Neural progenitor cell (in vitro differentiated cells): ENCODE data around the gene IGSF21. TPM values are rescaled to one million over a fixed set of nuclear protein-coding genes. Genes with fewer than 3 reads are reported as not detected.
A peak's percentile ranks its signal among the peaks of the same experiment; 100 is the strongest.

ENCODE experiments used
- DNase-seq: peaks from one replicate; pipeline ENCODE4 v3.0.0-alpha.2; 2016; ENCODE audit warnings: low spot score
- H2AFZ ChIP-seq: fragments of 200-600 bp; sonication (generic); replicated peaks from 2 replicates; pipeline ENCODE4 v1.6.1; 2016; ENCODE audit warnings: antibody characterized with exemption
- H3F3A ChIP-seq: fragments of 200-600 bp; sonication (generic); 2 replicates; pipeline ENCODE4 v1.6.1; 2016; ENCODE audit warnings: antibody characterized with exemption, low read depth
- H3K27ac ChIP-seq: fragments of 200-600 bp; sonication (generic); 2 replicates; pipeline ENCODE4 v1.5.1; 2016; ENCODE audit warnings: mild to moderate bottlenecking
- H3K27me3 ChIP-seq: fragments of 200-600 bp; sonication (generic); 2 replicates; pipeline ENCODE4 v1.6.1; 2016; ENCODE audit warnings: mild to moderate bottlenecking, moderate library complexity
- H3K36me3 ChIP-seq: fragments of 200-600 bp; sonication (generic); 2 replicates; pipeline ENCODE4 v1.5.1; 2016
- H3K4me1 ChIP-seq: fragments of 200-600 bp; sonication (generic); 2 replicates; pipeline ENCODE4 v1.6.1; 2016; ENCODE audit warnings: mixed run types
- H3K4me2 ChIP-seq: fragments of 200-600 bp; sonication (generic); 2 replicates; pipeline ENCODE4 v1.6.1; 2016
- H3K4me3 ChIP-seq: fragments of 200-600 bp; sonication (generic); 2 replicates; pipeline ENCODE4 v1.5.1; 2016
- H3K79me2 ChIP-seq: fragments of 200-600 bp; sonication (generic); 2 replicates; pipeline ENCODE4 v1.6.1; 2016; ENCODE audit warnings: low read depth
- H3K9ac ChIP-seq: fragments of 200-600 bp; sonication (generic); 2 replicates; pipeline ENCODE4 v1.6.1; 2016
- H3K9me3 ChIP-seq: fragments of 200-600 bp; sonication (generic); 2 replicates; pipeline ENCODE4 v1.5.1; 2016; ENCODE audit warnings: low read depth
- H4K20me1 ChIP-seq: fragments of 200-600 bp; sonication (generic); 2 replicates; pipeline ENCODE4 v1.6.1; 2016; ENCODE audit warnings: low read depth
- H3K27ac Mint-ChIP-seq: 3 replicates; pipeline ENCODE4 v1.8.0; 2021; ENCODE audit warnings: mixed read lengths
- H3K27me3 Mint-ChIP-seq: 2 replicates; pipeline ENCODE4 v1.8.0; 2022; ENCODE audit warnings: low read depth, mild to moderate bottlenecking, inconsistent platforms, moderate library complexity, mixed read lengths; ENCODE audit not compliant: insufficient read depth
- H3K36me3 Mint-ChIP-seq: 3 replicates; pipeline ENCODE4 v1.8.0; 2021; ENCODE audit warnings: mixed read lengths
- H3K4me1 Mint-ChIP-seq: 3 replicates; pipeline ENCODE4 v1.8.0; 2021; ENCODE audit warnings: mixed read lengths
- H3K4me3 Mint-ChIP-seq: 3 replicates; pipeline ENCODE4 v1.8.0; 2021; ENCODE audit warnings: mild to moderate bottlenecking, moderate library complexity, mixed read lengths
- H3K9me3 Mint-ChIP-seq: 3 replicates; pipeline ENCODE4 v1.8.0; 2020; ENCODE audit warnings: mixed read lengths
- CTCF ChIP-seq: fragments of 200-600 bp; sonication (generic); IDR thresholded peaks from 2 replicates; pipeline ENCODE4 v1.5.1; 2017; ENCODE audit warnings: antibody characterized with exemption, mild to moderate bottlenecking
- EZH2 ChIP-seq: fragments of 200-600 bp; sonication (generic); IDR thresholded peaks from 2 replicates; pipeline ENCODE4 v1.6.1; 2017; ENCODE audit warnings: antibody characterized with exemption, mild to moderate bottlenecking, moderate library complexity
- EZH2phosphoT487 ChIP-seq: fragments of 200-600 bp; sonication (generic); IDR thresholded peaks from 2 replicates; pipeline ENCODE4 v1.6.1; 2017; ENCODE audit warnings: antibody characterized with exemption
- total RNA-seq: library from RNA; depleted of rRNA; stranded (reverse); fragments of >200 nt; gene quantifications from 2 replicates; pipeline ENCODE4 v1.2.3, GENCODE V29; 2015; ENCODE audit warnings: low replicate concordance

Gene IGSF21
- total RNA-seq, 1 donor from 2014 or later: 1.7 TPM

- Histone ChIP-seq H3K4me2 (peak overlapping the region; percentile 42), H3K4me1 (peaks cover 13% of the 10 kb centered on the region), H3K9ac (no peak overlapping the region), H3K79me2 (no peaks in the 10 kb centered on the region), H3F3A (no peaks in the 10 kb centered on the region), H3K27ac (no peak overlapping the region), H3K4me3 (no peak overlapping the region), H4K20me1 (peaks cover 5% of the 10 kb centered on the region), H3K36me3 (no peaks in the 10 kb centered on the region), H3K27me3 (no peaks in the 10 kb centered on the region), H2AFZ (no peak overlapping the region), H3K9me3 (no peaks in the 10 kb centered on the region)
- H3K4me1 Mint-ChIP-seq: no peaks in the 10 kb centered on the region
- no peak for DNase-seq
- peaks cover 23% of the 10 kb centered on the region for H3K27me3 Mint-ChIP-seq
- H3K9me3 Mint-ChIP-seq: no peaks in the 10 kb centered on the region
- no peak overlapping the region for H3K4me3 Mint-ChIP-seq
- H3K36me3 Mint-ChIP-seq: no peaks in the 10 kb centered on the region
- no peak overlapping the region for H3K27ac Mint-ChIP-seq
- no peak for TF ChIP-seq CTCF
- TF ChIP-seq EZH2: no peak
- no peak for TF ChIP-seq EZH2phosphoT487
Measured at GRCh38 chr1:18118491-18118890, 10.9 kb downstream of the IGSF21 start.

GRCh38 chr1:18119289-18119688, 11.7 kb downstream of the IGSF21 start:
- Mint-ChIP-seq H3K4me1 (no peaks in the 10 kb centered on the region), H3K27ac (no peak overlapping the region), H3K4me3 (no peak overlapping the region), H3K27me3 (peaks cover 23% of the 10 kb centered on the region), H3K36me3 (no peaks in the 10 kb centered on the region), H3K9me3 (no peaks in the 10 kb centered on the region)
- H4K20me1 ChIP-seq: peaks cover 5% of the 10 kb centered on the region
- H3K27me3 ChIP-seq: no peaks in the 10 kb centered on the region
- no peaks in the 10 kb centered on the region for H3K9me3 ChIP-seq
- TF ChIP-seq CTCF (no peak), EZH2phosphoT487 (no peak), EZH2 (no peak)
- H3K4me2 ChIP-seq: no peak overlapping the region
- DNase-seq: no peak
- no peak overlapping the region for H2AFZ ChIP-seq
- H3K27ac ChIP-seq: no peak overlapping the region
- H3K79me2 ChIP-seq: no peaks in the 10 kb centered on the region
- no peak overlapping the region for H3K9ac ChIP-seq
- no peak overlapping the region for H3K4me3 ChIP-seq
- H3K36me3 ChIP-seq: no peaks in the 10 kb centered on the region
- H3F3A ChIP-seq: no peaks in the 10 kb centered on the region
- peaks cover 13% of the 10 kb centered on the region for H3K4me1 ChIP-seq

- H3K27me3 Mint-ChIP-seq: peaks cover 21% of the 10 kb centered on the region
- Histone ChIP-seq H4K20me1 (peaks cover 5% of the 10 kb centered on the region), H3K4me2 (no peak overlapping the region), H3K27me3 (no peaks in the 10 kb centered on the region), H3K9ac (no peak overlapping the region), H3K9me3 (no peaks in the 10 kb centered on the region), H3K4me1 (peaks cover 13% of the 10 kb centered on the region), H3K4me3 (no peak overlapping the region), H3F3A (no peaks in the 10 kb centered on the region), H2AFZ (no peak overlapping the region), H3K79me2 (no peaks in the 10 kb centered on the region), H3K36me3 (no peaks in the 10 kb centered on the region), H3K27ac (no peak overlapping the region)
- no peaks in the 10 kb centered on the region for H3K4me1 Mint-ChIP-seq
- no peak overlapping the region for H3K27ac Mint-ChIP-seq
- no peak for TF ChIP-seq EZH2
- no peak for TF ChIP-seq CTCF
- no peak for TF ChIP-seq EZH2phosphoT487
- no peak overlapping the region for H3K4me3 Mint-ChIP-seq
- no peak for DNase-seq
- H3K36me3 Mint-ChIP-seq: no peaks in the 10 kb centered on the region
- no peaks in the 10 kb centered on the region for H3K9me3 Mint-ChIP-seq
Measured at GRCh38 chr1:18119771-18120377, 12.3 kb downstream of the IGSF21 start.
